ENCODE data around the gene ARHGAP45.
A peak's percentile ranks its signal among the peaks of the same experiment; 100 is the strongest.

The ARHGAP45 gene

DNA sequence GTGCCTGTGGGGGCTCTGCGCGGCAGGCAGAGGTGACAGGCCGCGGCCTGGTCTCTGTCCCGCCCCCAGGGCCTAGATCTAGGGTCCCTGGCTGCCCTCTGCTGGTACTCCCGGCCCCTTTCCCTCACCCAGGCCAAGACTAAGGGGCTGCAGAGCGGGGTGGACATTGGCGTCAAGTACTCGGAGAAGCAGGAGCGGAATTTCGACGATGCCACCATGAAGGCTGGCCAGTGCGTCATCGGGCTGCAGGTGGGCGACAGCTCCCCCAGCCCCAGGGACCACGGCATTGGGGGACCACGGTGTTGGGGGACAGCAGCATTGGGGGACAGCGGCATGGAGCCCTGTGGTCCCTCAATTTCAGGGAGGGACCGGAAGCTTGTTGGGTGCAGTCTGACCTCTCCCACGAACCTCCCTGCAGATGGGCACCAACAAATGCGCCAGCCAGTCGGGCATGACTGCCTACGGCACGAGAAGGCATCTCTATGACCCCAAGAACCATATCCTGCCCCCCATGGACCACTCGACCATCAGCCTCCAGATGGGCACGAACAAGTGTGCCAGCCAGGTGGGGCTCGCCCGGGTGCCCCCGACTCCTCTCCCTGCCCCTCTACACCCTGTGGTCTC is 30.9 kb upstream of the ARHGAP45 start:
- DNase-seq, result no peak
- in situ Hi-C loops (cut with HindIII; ENCODE audit: low pct_ligation_motif_present, low pct_unique_long_range_greater_than_20kb, low sequenced_read_pairs), result no loop called here

DNA sequence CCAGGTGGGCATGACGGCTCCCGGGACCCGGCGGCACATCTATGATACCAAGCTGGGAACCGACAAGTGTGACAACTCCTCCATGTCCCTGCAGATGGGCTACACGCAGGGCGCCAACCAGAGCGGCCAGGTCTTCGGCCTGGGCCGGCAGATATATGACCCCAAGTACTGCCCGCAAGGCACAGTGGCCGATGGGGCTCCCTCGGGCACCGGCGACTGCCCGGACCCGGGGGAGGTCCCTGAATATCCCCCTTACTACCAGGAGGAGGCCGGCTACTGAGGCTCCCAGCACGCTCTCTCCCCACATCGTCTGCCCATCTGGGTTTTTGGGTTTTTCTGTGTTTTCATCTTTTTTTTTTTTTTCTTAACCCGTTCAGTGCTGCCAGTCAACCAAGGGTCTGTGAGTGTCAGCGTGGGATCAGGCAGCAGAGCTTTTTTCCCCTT is 29.3 kb upstream of the ARHGAP45 start:
- in situ Hi-C loops (cut with HindIII; ENCODE audit: low pct_ligation_motif_present, low pct_unique_long_range_greater_than_20kb, low sequenced_read_pairs), result no loop called here
- DNase-seq, result no peak

DNA sequence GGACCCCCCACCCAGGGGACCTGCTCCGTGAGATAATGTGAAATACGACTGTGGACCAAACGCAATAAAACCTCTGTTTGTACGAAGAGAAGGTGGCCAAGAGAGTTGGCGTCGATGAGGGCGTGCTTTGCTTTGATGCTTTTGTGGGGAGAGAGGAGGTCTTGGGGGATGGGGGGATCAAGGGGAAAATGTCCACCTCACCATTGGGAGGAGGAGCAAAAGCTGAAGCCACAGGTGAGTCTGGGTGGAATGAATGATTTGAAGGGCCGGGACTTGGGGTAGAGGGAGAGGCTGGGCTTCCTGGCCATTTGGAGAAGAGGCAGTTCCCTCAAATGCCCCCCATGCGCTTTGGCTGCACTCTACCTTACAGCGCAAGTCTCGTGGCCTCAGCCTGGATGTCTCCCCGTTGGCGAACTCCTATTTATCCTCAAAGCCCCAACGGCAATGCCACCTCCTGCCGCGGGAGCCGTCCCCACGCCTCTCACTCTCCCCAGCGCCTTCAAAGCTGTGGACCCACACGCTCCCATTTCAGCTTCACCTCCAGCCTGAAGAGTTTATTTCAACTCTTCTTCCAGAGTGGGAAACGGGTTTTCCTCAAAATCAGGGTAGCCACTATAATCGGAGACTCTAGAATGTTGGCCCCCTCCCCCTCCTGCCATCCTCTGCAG is 27.9 kb upstream of the ARHGAP45 start:
- in situ Hi-C loops (cut with HindIII; ENCODE audit: low pct_ligation_motif_present, low pct_unique_long_range_greater_than_20kb, low sequenced_read_pairs), result no loop called here

DNA sequence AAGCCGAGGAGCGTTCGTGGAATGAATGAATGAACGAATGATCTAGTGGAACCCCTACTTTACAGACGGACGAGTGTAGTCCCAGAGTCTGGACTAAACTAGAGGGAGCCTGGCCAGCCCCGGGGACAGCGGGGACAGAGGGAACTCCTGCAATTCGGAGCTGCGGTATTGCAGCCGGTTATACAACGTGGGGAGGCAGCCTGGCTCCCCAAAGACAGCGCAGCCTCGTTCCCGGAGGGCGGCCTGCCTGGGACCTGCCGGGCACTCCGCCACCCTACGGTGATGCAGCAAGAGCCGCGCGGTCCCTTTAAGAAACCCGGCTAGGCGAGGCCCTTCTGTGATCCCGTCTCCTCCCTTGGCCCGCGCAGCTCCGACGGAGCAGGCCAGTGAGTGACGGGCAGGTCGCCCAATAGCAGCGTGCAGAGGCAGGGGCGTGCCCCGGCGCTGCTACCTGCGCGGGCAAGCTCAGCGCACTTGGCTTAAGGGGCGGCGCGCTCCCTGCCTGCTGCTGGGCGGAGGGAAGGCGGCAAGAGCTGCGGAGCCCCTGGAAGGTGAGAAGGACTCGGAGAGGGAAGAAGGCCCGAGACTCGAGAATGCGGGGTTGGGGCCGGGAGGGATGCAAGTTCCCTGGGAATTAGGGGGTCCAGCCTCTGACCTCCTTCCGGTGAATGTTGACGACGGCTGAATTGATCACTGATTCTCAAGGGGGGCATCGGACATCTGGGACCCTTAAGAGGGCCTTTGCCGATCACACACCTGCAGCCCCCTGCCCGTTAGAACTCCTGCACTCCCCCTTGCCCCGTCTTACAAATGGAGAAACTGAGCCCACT is 27.1 kb upstream of the ARHGAP45 start, which contains the start of gene ABCA7:
ABCA7 (plus strand) TSS at position 462 of the 830 bp plus-strand sequence. CDS start 1,255 bp downstream, outside the sequence.
- in situ Hi-C loops (cut with HindIII; ENCODE audit: low pct_ligation_motif_present, low pct_unique_long_range_greater_than_20kb, low sequenced_read_pairs), result no loop called here
- peak; percentile 96 for DNase-seq

More for the DNA sequence above, 27.9 kb upstream of the ARHGAP45 start:
- DNase-seq, result no peak

- in situ Hi-C loops (cut with HindIII; ENCODE audit: low pct_ligation_motif_present, low pct_unique_long_range_greater_than_20kb, low sequenced_read_pairs), result no loop called here
- peak; percentile 76 for DNase-seq
These were observed 26.3 kb upstream of the ARHGAP45 start for GRCh38 chr19:1040476-1041271.

- in situ Hi-C loops (cut with HindIII; ENCODE audit: low pct_ligation_motif_present, low pct_unique_long_range_greater_than_20kb, low sequenced_read_pairs), result no loop called here
- DNase-seq, result no peak
These were observed 25.6 kb upstream of the ARHGAP45 start for GRCh38 chr19:1041272-1041834.

DNA sequence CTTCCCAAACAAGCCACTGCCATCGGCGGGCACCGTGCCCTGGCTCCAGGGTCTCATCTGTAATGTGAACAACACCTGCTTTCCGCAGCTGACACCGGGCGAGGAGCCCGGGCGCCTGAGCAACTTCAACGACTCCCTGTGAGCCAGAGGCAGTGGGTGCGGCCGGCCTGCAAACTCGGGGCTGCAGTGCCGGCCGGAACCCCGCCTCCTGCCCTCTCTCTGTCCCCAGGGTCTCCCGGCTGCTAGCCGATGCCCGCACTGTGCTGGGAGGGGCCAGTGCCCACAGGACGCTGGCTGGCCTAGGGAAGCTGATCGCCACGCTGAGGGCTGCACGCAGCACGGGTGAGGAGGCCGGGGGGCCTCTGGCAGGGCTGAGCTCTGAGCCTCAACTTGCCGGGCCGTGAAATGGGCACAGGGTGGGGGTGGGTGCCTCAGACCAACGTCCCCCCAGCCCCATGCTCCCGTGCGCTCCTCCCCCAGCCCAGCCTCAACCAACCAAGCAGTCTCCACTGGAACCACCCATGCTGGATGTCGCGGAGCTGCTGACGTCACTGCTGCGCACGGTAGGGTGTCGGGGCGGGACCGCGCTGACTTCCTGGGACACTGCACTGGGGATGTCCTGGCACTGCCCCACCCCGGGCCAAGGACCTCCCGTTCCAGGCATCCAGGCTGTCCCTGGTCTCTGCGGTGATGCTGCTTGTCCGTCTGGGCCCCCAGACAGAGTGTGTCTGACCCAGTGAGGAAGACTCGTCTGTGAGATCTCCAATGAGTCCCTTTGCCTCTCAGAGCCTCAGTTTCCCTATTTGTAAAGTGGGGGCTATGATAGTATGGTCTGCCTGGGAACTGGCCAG is 24.9 kb upstream of the ARHGAP45 start:
- in situ Hi-C loops (cut with HindIII; ENCODE audit: low pct_ligation_motif_present, low pct_unique_long_range_greater_than_20kb, low sequenced_read_pairs), result no loop called here
- no peak for DNase-seq

DNA sequence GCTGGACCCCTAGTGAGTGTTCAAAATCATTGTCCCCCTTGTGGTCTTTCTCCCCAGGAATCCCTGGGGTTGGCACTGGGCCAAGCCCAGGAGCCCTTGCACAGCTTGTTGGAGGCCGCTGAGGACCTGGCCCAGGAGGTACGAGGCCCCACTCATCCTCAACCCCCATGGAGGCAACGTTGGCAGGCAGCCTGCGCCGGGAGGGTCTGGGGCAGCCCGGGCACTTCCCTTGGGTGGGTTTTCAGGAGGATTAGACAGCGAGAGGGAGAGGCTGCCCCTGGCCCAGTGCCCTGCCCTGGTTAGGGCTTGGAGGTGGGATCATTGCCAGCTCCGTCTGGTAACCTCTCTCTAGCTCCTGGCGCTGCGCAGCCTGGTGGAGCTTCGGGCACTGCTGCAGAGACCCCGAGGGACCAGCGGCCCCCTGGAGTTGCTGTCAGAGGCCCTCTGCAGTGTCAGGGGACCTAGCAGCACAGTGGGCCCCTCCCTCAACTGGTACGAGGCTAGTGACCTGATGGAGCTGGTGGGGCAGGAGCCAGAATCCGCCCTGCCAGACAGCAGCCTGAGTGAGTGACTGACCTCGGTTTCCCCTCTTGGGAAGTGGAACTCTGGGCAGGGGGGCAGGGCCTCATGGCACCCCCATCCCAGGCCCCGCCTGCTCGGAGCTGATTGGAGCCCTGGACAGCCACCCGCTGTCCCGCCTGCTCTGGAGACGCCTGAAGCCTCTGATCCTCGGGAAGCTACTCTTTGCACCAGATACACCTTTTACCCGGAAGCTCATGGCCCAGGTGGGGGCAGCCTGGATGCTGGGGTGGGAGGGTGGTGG is 24.1 kb upstream of the ARHGAP45 start:
- in situ Hi-C loops (cut with HindIII; ENCODE audit: low pct_ligation_motif_present, low pct_unique_long_range_greater_than_20kb, low sequenced_read_pairs), result no loop called here
- DNase-seq, result no peak

GRCh38 chr19:1045247-1045603 is 21.7 kb upstream of the ARHGAP45 start:
- in situ Hi-C loops (cut with HindIII; ENCODE audit: low pct_ligation_motif_present, low pct_unique_long_range_greater_than_20kb, low sequenced_read_pairs), result no loop called here
- DNase-seq, result peak; percentile 55

GRCh38 chr19:1046117-1046626 is 20.8 kb upstream of the ARHGAP45 start:
- DNase-seq, result no peak
- in situ Hi-C loops (cut with HindIII; ENCODE audit: low pct_ligation_motif_present, low pct_unique_long_range_greater_than_20kb, low sequenced_read_pairs), result no loop called here

GRCh38 chr19:1046836-1047695 is 19.9 kb upstream of the ARHGAP45 start:
- no peak for DNase-seq
- in situ Hi-C loops (cut with HindIII; ENCODE audit: low pct_ligation_motif_present, low pct_unique_long_range_greater_than_20kb, low sequenced_read_pairs), result no loop called here

DNA sequence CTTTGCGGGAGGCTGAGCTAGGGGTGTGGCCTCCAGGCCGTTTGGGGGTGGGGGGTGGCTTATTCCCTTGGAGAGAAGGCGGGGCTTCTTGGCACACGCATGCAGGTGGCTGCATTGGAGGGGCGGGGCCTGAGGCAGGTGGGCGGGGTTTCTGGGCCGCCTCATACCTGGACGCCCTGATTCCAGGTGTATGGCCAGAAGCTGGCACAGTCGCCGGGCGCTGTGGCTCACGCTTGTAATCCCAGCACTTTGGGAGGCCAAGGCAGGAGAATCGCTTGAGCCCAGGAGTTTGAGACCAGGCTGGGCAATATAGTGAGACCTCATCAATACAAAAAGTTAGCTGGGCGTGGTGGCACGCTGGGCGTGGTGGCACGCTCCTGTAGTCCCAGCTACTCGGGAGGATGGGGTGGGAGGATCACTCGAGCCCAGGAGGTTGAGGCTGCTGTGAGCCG is 19.2 kb upstream of the ARHGAP45 start:
- DNase-seq, result no peak
- in situ Hi-C loops (cut with HindIII; ENCODE audit: low pct_ligation_motif_present, low pct_unique_long_range_greater_than_20kb, low sequenced_read_pairs), result no loop called here

DNA sequence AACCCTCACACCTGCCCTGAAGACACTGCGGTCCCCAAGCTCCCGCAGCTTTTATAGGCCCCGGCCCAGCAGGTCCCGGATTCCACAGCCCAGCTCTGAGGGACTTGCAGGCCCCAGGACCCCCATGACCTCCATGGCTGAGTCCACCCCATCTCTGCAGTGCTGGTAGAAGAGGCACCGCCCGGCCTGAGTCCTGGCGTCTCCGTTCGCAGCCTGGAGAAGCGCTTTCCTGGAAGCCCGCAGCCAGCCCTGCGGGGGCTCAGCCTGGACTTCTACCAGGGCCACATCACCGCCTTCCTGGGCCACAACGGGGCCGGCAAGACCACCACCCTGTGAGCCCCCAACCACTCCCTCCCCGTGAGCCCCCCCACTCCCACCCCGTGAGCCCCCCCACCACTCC is 17.9 kb upstream of the ARHGAP45 start:
- in situ Hi-C loops (cut with HindIII; ENCODE audit: low pct_ligation_motif_present, low pct_unique_long_range_greater_than_20kb, low sequenced_read_pairs), result no loop called here
- DNase-seq, result no peak

GRCh38 chr19:1049800-1050199 is 17.2 kb upstream of the ARHGAP45 start:
- no peak for DNase-seq
- in situ Hi-C loops (cut with HindIII; ENCODE audit: low pct_ligation_motif_present, low pct_unique_long_range_greater_than_20kb, low sequenced_read_pairs), result no loop called here

- DNase-seq, result no peak
- in situ Hi-C loops (cut with HindIII; ENCODE audit: low pct_ligation_motif_present, low pct_unique_long_range_greater_than_20kb, low sequenced_read_pairs), result no loop called here
These were observed 15.8 kb upstream of the ARHGAP45 start for GRCh38 chr19:1050989-1051788.

Data from ACHN (cell line).